Prostate gland (tissue), 2 donors: ENCODE measurements around the gene MAP6. TPM values are rescaled to one million over a fixed set of nuclear protein-coding genes. Genes with fewer than 3 reads are reported as not detected.
A peak's percentile ranks its signal among the peaks of the same experiment; 100 is the strongest.

Experiments
- DNase-seq: peaks from one replicate; pipeline ENCODE4 v3.0.0-alpha.2; 2019; ENCODE audit warnings: low spot score
- H3K27ac ChIP-seq, 2 donors: fragments of 200-600 bp; sonication (generic); 2 replicates each; pipeline ENCODE4 v1.5.1; 2017 to 2019
- H3K27me3 ChIP-seq: fragments of 200-600 bp; sonication (generic); replicated peaks from 2 replicates; pipeline ENCODE4 v1.5.1; 2019; ENCODE audit not compliant: insufficient read depth
- H3K36me3 ChIP-seq, 2 donors: fragments of 200-600 bp; sonication (generic); 1 replicate in 1 of 2; 2 replicates in 1 of 2; pipeline versions ENCODE4 v1.5.1 to v1.8.1; 2017 to 2019
- H3K4me1 ChIP-seq: fragments of 200-600 bp; sonication (generic); replicated peaks from 2 replicates; pipeline ENCODE4 v1.5.1; 2019
- H3K4me3 ChIP-seq, 2 donors: fragments of 200-600 bp; sonication (generic); 2 replicates each; pipeline ENCODE4 v1.5.1; 2017 to 2019
- H3K9me3 ChIP-seq: fragments of 200-600 bp; sonication (generic); 2 replicates; pipeline ENCODE4 v1.5.1; 2017
- POLR2A ChIP-seq: fragments of 450-650 bp; IDR thresholded peaks from one replicate; pipeline ENCODE4 v1.6.1; 2016; ENCODE audit warnings: antibody characterized with exemption, mild to moderate bottlenecking
- POLR2AphosphoS5 ChIP-seq: sonication (generic); formaldehyde crosslinking; IDR thresholded peaks from one replicate; pipeline ENCODE4 v1.6.1; 2017; ENCODE audit warnings: antibody characterized with exemption
- WGBS: methylation state at CpG from one replicate; pipeline ENCODE4 v1.1.5; 2018; 5-methylcytosine and 5-hydroxymethylcytosine counted together
- intact Hi-C: fragments of 100-400 bp; cut with DNase I; formaldehyde crosslinking; loops from one replicate; pipeline ENCODE4 v1.14.2; 2022
- total RNA-seq, 2 donors: library from RNA; depleted of rRNA; stranded (reverse); fragments of >200 nt; gene quantifications; one replicate each; pipeline ENCODE4 v1.1.0, GENCODE V29; 2016
- TF ChIP-seq, protein P1 (sequence below), 4 experiments: fragments of 200-600 bp in 2 of 4; fragments of 450-650 bp in 2 of 4; sonication (generic) in 2 of 4; IDR thresholded peaks; 1 replicate in 3 of 4; 2 replicates in 1 of 4; pipeline ENCODE4 v1.5.1; 2016 to 2019; ENCODE audit warnings: antibody characterized with exemption in 4 of 4, mild to moderate bottlenecking in 2 of 4, moderate library complexity in 2 of 4

The MAP6 gene
- total RNA-seq, 2 donors from 2014 or later = 15.8 to 21.5 TPM

DNA sequence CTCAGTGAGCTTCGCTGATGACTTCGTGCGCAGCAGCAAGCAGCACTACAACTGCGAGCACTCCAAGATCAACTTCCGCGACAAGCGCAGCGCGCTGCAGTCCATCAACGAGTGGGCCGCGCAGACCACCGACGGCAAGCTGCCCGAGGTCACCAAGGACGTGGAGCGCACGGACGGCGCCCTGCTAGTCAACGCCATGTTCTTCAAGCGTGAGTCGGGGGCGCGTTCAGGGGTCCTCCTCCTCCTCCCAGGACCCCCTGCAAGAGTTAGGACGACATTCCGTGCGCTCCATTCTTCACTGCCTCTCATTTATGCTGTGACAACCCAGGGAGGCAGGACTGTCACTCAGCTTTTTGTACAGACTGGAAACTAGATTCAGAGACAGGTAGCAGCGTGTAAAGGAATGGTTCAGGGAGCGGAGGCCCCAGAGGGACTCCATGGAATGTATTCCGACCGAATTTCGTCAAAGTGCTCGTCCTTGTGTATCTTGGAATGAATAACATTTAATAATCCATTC lies 102.0 kb downstream of the MAP6 start:
- no peak overlapping the region for H3K4me3 ChIP-seq
- H3K9me3 ChIP-seq = no peaks in the 10 kb centered on the region
- no peak overlapping the region for H3K27ac ChIP-seq
- peaks cover 26% of the 10 kb centered on the region for H3K4me1 ChIP-seq
- peaks cover 19 to 40% of the 10 kb centered on the region in 2 donors for H3K36me3 ChIP-seq
- WGBS = 93% methylated on average over 34 of the region's 34 CpGs
- TF ChIP-seq POLR2A (no peak), POLR2AphosphoS5 (no peak)
- TF ChIP-seq, protein P1, sequence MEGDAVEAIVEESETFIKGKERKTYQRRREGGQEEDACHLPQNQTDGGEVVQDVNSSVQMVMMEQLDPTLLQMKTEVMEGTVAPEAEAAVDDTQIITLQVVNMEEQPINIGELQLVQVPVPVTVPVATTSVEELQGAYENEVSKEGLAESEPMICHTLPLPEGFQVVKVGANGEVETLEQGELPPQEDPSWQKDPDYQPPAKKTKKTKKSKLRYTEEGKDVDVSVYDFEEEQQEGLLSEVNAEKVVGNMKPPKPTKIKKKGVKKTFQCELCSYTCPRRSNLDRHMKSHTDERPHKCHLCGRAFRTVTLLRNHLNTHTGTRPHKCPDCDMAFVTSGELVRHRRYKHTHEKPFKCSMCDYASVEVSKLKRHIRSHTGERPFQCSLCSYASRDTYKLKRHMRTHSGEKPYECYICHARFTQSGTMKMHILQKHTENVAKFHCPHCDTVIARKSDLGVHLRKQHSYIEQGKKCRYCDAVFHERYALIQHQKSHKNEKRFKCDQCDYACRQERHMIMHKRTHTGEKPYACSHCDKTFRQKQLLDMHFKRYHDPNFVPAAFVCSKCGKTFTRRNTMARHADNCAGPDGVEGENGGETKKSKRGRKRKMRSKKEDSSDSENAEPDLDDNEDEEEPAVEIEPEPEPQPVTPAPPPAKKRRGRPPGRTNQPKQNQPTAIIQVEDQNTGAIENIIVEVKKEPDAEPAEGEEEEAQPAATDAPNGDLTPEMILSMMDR (IDR thresholded peaks at IDR 0.05) = no peak
- DNase-seq = no peak
- intact Hi-C loops = no loop called here
- H3K27me3 ChIP-seq = no peaks in the 10 kb centered on the region

DNA sequence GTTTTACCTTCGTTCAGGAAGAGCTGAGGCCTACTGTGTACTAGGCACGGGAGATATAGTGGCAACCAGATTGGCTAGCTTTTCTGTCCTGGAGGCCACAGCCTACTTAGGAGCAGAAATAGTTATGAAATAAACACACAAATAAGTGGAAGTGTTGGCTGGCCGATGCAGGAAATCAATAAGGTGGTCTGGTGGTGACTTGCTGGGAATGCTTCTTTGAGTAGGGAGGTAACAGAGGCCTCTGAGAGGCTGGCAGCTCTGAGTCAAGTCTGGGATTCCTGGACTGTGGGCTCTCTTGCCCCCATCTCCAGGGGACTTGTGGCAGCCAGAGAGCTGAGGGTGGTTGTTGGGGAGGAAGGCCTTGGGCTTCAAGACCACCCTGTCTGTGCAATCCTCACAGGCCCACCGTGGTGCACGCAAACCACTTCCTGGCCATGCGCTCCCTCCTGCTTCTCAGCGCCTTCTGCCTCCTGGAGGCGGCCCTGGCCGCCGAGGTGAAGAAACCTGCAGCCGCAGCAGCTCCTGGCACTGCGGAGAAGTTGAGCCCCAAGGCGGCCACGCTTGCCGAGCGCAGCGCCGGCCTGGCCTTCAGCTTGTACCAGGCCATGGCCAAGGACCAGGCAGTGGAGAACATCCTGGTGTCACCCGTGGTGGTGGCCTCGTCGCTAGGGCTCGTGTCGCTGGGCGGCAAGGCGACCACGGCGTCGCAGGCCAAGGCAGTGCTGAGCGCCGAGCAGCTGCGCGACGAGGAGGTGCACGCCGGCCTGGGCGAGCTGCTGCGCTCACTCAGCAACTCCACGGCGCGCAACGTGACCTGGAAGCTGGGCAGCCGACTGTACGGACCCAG lies 102.7 kb downstream of the MAP6 start:
- no peak for DNase-seq
- peaks cover 26% of the 10 kb centered on the region for H3K4me1 ChIP-seq
- H3K36me3 ChIP-seq = peaks cover 19 to 33% of the 10 kb centered on the region in 2 donors
- WGBS = 90% methylated on average over 43 of the region's 43 CpGs
- H3K4me3 ChIP-seq = no peak overlapping the region
- no peaks in the 10 kb centered on the region for H3K27me3 ChIP-seq
- intact Hi-C loops = no loop called here
- no peaks in the 10 kb centered on the region for H3K9me3 ChIP-seq
- peak overlapping the region in 1 of 2 donors; percentile 98 for H3K27ac ChIP-seq
- TF ChIP-seq POLR2AphosphoS5 (no peak), POLR2A (no peak)
- TF ChIP-seq, protein P1 (IDR thresholded peaks at IDR 0.05) = no peak

DNA sequence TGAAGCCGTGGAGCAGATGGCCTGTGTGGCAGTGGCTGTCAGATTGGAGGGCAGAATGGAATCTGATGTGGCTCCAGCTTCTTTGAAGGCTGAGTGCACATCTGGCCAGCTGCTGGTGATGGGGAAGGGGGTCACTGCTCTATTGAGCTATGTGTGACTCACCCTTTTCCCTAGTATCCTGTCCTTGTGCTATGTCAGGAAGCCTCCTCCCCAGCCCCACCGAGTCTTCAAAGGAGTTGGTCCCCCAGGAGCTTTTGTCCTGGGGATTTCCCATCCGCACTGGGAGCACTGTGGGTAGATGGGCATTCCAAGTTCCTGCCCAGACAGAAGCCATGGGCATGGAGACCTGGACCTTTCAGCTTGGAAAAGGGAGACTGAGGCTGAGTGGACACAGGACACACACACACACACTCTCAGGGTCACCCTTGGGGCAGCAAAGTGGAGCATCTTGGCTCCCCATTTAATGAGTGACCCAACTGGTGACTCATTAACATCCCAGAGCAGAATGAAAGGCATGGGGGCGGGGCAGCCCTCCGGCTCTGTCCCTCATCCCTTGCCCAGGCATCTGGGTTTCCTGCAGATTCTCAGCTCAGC lies 103.5 kb downstream of the MAP6 start:
- no peak overlapping the region for H3K4me3 ChIP-seq
- peaks cover 26% of the 10 kb centered on the region for H3K4me1 ChIP-seq
- 39% methylated on average over 5 of the region's 5 CpGs for WGBS
- peaks cover 18 to 27% of the 10 kb centered on the region in 2 donors for H3K36me3 ChIP-seq
- no peak for DNase-seq
- H3K9me3 ChIP-seq = no peaks in the 10 kb centered on the region
- intact Hi-C loops = no loop called here
- peak; percentile 12 for TF ChIP-seq POLR2AphosphoS5
- TF ChIP-seq, protein P1 (IDR thresholded peaks at IDR 0.05) = no peak
- no peak for TF ChIP-seq POLR2A
- H3K27me3 ChIP-seq = no peaks in the 10 kb centered on the region
- H3K27ac ChIP-seq = peak overlapping the region in 1 of 2 donors; percentile 98

DNA sequence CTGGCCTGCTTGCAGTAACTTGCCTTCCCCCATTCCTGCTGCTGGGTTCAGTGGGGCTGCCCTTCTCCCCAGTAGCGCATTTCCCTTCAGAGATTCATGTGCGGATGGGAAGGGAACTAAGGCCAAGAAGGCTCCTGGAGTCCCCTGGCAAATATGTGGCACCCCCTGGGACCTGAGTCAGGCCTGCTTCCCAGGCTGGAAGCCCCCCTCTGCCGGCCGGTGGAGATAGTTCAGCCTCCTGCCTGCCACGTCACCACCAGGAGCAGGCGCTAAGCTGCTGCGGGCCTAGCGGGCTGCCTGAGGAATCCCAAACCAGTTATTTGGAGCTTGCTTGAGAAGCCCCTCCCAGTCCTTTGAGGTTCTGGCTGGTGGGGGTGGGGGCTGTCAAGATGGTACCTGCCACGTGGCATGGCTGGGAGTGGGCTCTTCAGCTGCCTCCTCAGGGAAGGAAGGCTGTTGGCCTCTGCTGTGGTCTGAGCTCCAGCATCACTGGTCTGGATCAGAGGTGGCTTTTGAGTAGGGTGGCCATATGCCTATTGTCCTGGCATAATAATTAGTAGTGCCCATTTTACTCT lies 104.8 kb downstream of the MAP6 start:
- no peak for DNase-seq
- intact Hi-C loops = loop anchor here (5.0 kb wide), 1 partner anchor 248 kb away; no protein-coding TSS in a partner anchor
- peaks cover 26% of the 10 kb centered on the region for H3K4me1 ChIP-seq

More for the DNA sequence above, 104.8 kb downstream of the MAP6 start:
- H3K27me3 ChIP-seq = no peaks in the 10 kb centered on the region
- peak overlapping the region; percentile 98 to 99 for H3K27ac ChIP-seq
- H3K9me3 ChIP-seq = no peaks in the 10 kb centered on the region
- peaks cover 11 to 16% of the 10 kb centered on the region in 2 donors for H3K36me3 ChIP-seq
- TF ChIP-seq, protein P1 (IDR thresholded peaks at IDR 0.05) = peak in 2 of 4 experiments; percentile 50 to 62
- TF ChIP-seq POLR2AphosphoS5 = no peak
- peak overlapping the region; percentile 84 to 89 for H3K4me3 ChIP-seq
- WGBS = 14% methylated on average over 9 of the region's 9 CpGs
